ENCODE measurements around the gene ADGRL3. TPM values are rescaled to one million over a fixed set of nuclear protein-coding genes. Genes with fewer than 3 reads are reported as not detected.
"Not testable (repeated sequence)": the region's sequence is repeated elsewhere in the genome, so short reads cannot be mapped to it uniquely, and the experiment has no call there.

ADGRL3 gene
- polyA plus RNA-seq, 4 donors: 24.3 to 28.6 (median 27.0) TPM

GRCh38 chr4:61852105-61852504 is 652.0 kb downstream of the ADGRL3 start:
- not testable (repeated sequence) for DNase-seq (ENCODE audit: low read depth in 4 of 4, low spot score in 3 of 4)

GRCh38 chr4:61853041-61853440 is 652.9 kb downstream of the ADGRL3 start:
- DNase-seq (ENCODE audit: low read depth in 4 of 4, low spot score in 3 of 4): no peak

GRCh38 chr4:61860376-61860775 is 660.2 kb downstream of the ADGRL3 start:
- no peak for DNase-seq (ENCODE audit: low read depth in 4 of 4, low spot score in 3 of 4)

GRCh38 chr4:61864286-61864685 is 664.2 kb downstream of the ADGRL3 start:
- no peak for DNase-seq (ENCODE audit: low read depth in 4 of 4, low spot score in 3 of 4)

GRCh38 chr4:61866378-61867030 is 666.4 kb downstream of the ADGRL3 start:
- no peak for DNase-seq (ENCODE audit: low read depth in 4 of 4, low spot score in 3 of 4)

GRCh38 chr4:61872983-61873382 is 672.9 kb downstream of the ADGRL3 start:
- no peak for DNase-seq (ENCODE audit: low read depth in 4 of 4, low spot score in 3 of 4)

GRCh38 chr4:61877266-61877665 is 677.1 kb downstream of the ADGRL3 start:
- no peak for DNase-seq (ENCODE audit: low read depth in 4 of 4, low spot score in 3 of 4)

- no peak for DNase-seq (ENCODE audit: low read depth in 4 of 4, low spot score in 3 of 4)
Measured at GRCh38 chr4:61877893-61878292, 677.8 kb downstream of the ADGRL3 start.

- no peak for DNase-seq (ENCODE audit: low read depth in 4 of 4, low spot score in 3 of 4)
Measured at GRCh38 chr4:61882381-61882780, 682.3 kb downstream of the ADGRL3 start.

GRCh38 chr4:61886131-61886530 is 686.0 kb downstream of the ADGRL3 start:
- no peak for DNase-seq (ENCODE audit: low read depth in 4 of 4, low spot score in 3 of 4)

GRCh38 chr4:61889117-61889516 is 689.0 kb downstream of the ADGRL3 start:
- no peak for DNase-seq (ENCODE audit: low read depth in 4 of 4, low spot score in 3 of 4)

GRCh38 chr4:61890321-61890720 is 690.2 kb downstream of the ADGRL3 start:
- DNase-seq (ENCODE audit: low read depth in 4 of 4, low spot score in 3 of 4): no peak

- no peak for DNase-seq (ENCODE audit: low read depth in 4 of 4, low spot score in 3 of 4)
Measured at GRCh38 chr4:61891953-61892352, 691.8 kb downstream of the ADGRL3 start.

GRCh38 chr4:61896634-61897033 is 696.5 kb downstream of the ADGRL3 start:
- DNase-seq (ENCODE audit: low read depth in 4 of 4, low spot score in 3 of 4): no peak

GRCh38 chr4:61909031-61909430 is 708.9 kb downstream of the ADGRL3 start:
- no peak for DNase-seq (ENCODE audit: low read depth in 4 of 4, low spot score in 3 of 4)

- DNase-seq (ENCODE audit: low read depth in 4 of 4, low spot score in 3 of 4): no peak
Measured at GRCh38 chr4:61911313-61911756, 711.2 kb downstream of the ADGRL3 start.

- DNase-seq (ENCODE audit: low read depth in 4 of 4, low spot score in 3 of 4): no peak
Measured at GRCh38 chr4:61913619-61914018, 713.5 kb downstream of the ADGRL3 start.

GRCh38 chr4:61915501-61915900 is 715.4 kb downstream of the ADGRL3 start:
- DNase-seq (ENCODE audit: low read depth in 4 of 4, low spot score in 3 of 4): no peak

GRCh38 chr4:61918507-61918906 is 718.4 kb downstream of the ADGRL3 start:
- DNase-seq (ENCODE audit: low read depth in 4 of 4, low spot score in 3 of 4): no peak

GRCh38 chr4:61918987-61919386 is 718.9 kb downstream of the ADGRL3 start:
- no peak for DNase-seq (ENCODE audit: low read depth in 4 of 4, low spot score in 3 of 4)

- no peak for DNase-seq (ENCODE audit: low read depth in 4 of 4, low spot score in 3 of 4)
Measured at GRCh38 chr4:61919561-61919960, 719.4 kb downstream of the ADGRL3 start.

GRCh38 chr4:61921920-61922319 is 721.8 kb downstream of the ADGRL3 start:
- DNase-seq (ENCODE audit: low read depth in 4 of 4, low spot score in 3 of 4): no peak

- no peak for DNase-seq (ENCODE audit: low read depth in 4 of 4, low spot score in 3 of 4)
Measured at GRCh38 chr4:61922766-61923165, 722.6 kb downstream of the ADGRL3 start.

Measured in right renal pelvis (tissue), 4 donors.